Endodermal cell (in vitro differentiated cells): ENCODE data around the gene TMEM44. TPM values are rescaled to one million over a fixed set of nuclear protein-coding genes. Genes with fewer than 3 reads are reported as not detected.

Source experiments
- DNase-seq: peaks from one replicate; pipeline ENCODE4 v3.0.0-alpha.2; 2017
- H3K27ac ChIP-seq: 2 replicates; pipeline ENCODE4 v1.5.1; 2013; ENCODE audit warnings: mild to moderate bottlenecking, low read depth, low read length, moderate library complexity
- H3K27me3 ChIP-seq: 2 replicates; pipeline ENCODE4 v1.6.1; 2013; ENCODE audit warnings: mild to moderate bottlenecking, low read length, moderate library complexity; ENCODE audit not compliant: insufficient read depth, control insufficient read depth, poor library complexity, severe bottlenecking
- H3K36me3 ChIP-seq: 2 replicates; pipeline ENCODE4 v1.7.0; 2013; ENCODE audit warnings: mild to moderate bottlenecking, low read length, moderate library complexity; ENCODE audit not compliant: control insufficient read depth, insufficient read depth
- H3K4me1 ChIP-seq: one replicate; pipeline ENCODE4 v1.7.0; 2013; ENCODE audit warnings: low read length; ENCODE audit not compliant: control insufficient read depth, insufficient read depth
- H3K4me3 ChIP-seq: 2 replicates; pipeline ENCODE4 v1.5.1; 2013; ENCODE audit warnings: mild to moderate bottlenecking, low read length, moderate library complexity
- H3K9ac ChIP-seq: 2 replicates; pipeline ENCODE4 v1.6.1; 2013; ENCODE audit warnings: mild to moderate bottlenecking, low read length, moderate library complexity; ENCODE audit not compliant: poor library complexity, severe bottlenecking; ENCODE audit errors: extremely low read depth
- H3K9me3 ChIP-seq: 2 replicates; pipeline ENCODE4 v1.6.1; 2013; ENCODE audit warnings: mild to moderate bottlenecking, low read length, moderate library complexity; ENCODE audit not compliant: control insufficient read depth
- H3K27ac Mint-ChIP-seq: 2 replicates; pipeline ENCODE4 v1.8.0; 2020; ENCODE audit warnings: mixed read lengths
- H3K27me3 Mint-ChIP-seq: 2 replicates; pipeline ENCODE4 v1.8.0; 2021; ENCODE audit warnings: mild to moderate bottlenecking, mixed read lengths; ENCODE audit not compliant: insufficient read depth
- H3K36me3 Mint-ChIP-seq: 2 replicates; pipeline ENCODE4 v1.8.0; 2020; ENCODE audit warnings: low read depth, mixed read lengths
- H3K4me1 Mint-ChIP-seq: 2 replicates; pipeline ENCODE4 v1.8.0; 2020; ENCODE audit warnings: mixed read lengths
- H3K4me3 Mint-ChIP-seq: 2 replicates; pipeline ENCODE4 v1.8.0; 2020; ENCODE audit warnings: mild to moderate bottlenecking, moderate library complexity, mixed read lengths
- H3K9me3 Mint-ChIP-seq: 2 replicates; pipeline ENCODE4 v1.8.0; 2020; ENCODE audit warnings: mild to moderate bottlenecking, mixed read lengths
- CTCF ChIP-seq: fragments of 200-600 bp; sonication (generic); conservative IDR thresholded peaks from 2 replicates; pipeline ENCODE4 v1.5.0; 2021; ENCODE audit warnings: antibody characterized with exemption, mild to moderate bottlenecking
- WGBS, 2 experiments: methylation state at CpG; one replicate each; pipeline versions ENCODE4 v1.1.5 to v1.1.7; 2013; ENCODE audit warnings: missing lambda C conversion rate in 2 of 2, mixed read lengths in 1 of 2; ENCODE audit not compliant: insufficient coverage in 1 of 2, insufficient read length in 1 of 2; 5-methylcytosine and 5-hydroxymethylcytosine counted together
- total RNA-seq, 2 donors: library from RNA; stranded (reverse); fragmentation: NEBNext Ultra II Directional in 1 of 2; extraction: Animal tissue kit (Norgen Biotek cat#: 25700) in 1 of 2; gene quantifications; 2 replicates in 1 of 2; 3 replicates in 1 of 2; pipeline ENCODE4 v1.2.1, GENCODE V29; 2021

Gene TMEM44
- total RNA-seq, 2 donors from 2014 or later = 31.0 to 34.4 TPM

GRCh38 chr3:194672876-194673275, 39.7 kb upstream of the TMEM44 start:
- no peak for TF ChIP-seq CTCF
- H3K27me3 ChIP-seq = peaks cover 22% of the 10 kb centered on the region
- Mint-ChIP-seq H3K4me1 (peaks cover 6% of the 10 kb centered on the region), H3K36me3 (peaks cover 16% of the 10 kb centered on the region), H3K27ac (no peak overlapping the region), H3K4me3 (peak overlapping the region; percentile 98), H3K27me3 (peaks cover 6% of the 10 kb centered on the region), H3K9me3 (no peaks in the 10 kb centered on the region)
- no peak overlapping the region for H3K27ac ChIP-seq
- 71 to 92% methylated on average over 2 to 5 of the region's 5 CpGs for WGBS, 2 experiments
- H3K36me3 ChIP-seq = peaks cover 23% of the 10 kb centered on the region
- peak overlapping the region; percentile 65 for H3K9ac ChIP-seq
- H3K4me3 ChIP-seq = peak overlapping the region; percentile 97
- no peak for DNase-seq
- H3K4me1 ChIP-seq = no peaks in the 10 kb centered on the region
- H3K9me3 ChIP-seq = no peaks in the 10 kb centered on the region

GRCh38 chr3:194671900-194672808, 38.9 kb upstream of the TMEM44 start, which contains the start of gene LSG1:
TSS of gene LSG1 (minus strand) at chr3:194672191. CDS start at chr3:194672162, 29 bp downstream.
- Histone ChIP-seq H3K9me3 (no peaks in the 10 kb centered on the region), H3K27me3 (peaks cover 22% of the 10 kb centered on the region), H3K36me3 (peaks cover 23% of the 10 kb centered on the region), H3K4me1 (no peaks in the 10 kb centered on the region), H3K9ac (peak within 1 kb of the TSS; percentile 65), H3K27ac (peak within 1 kb of the TSS; percentile 86), H3K4me3 (peak within 1 kb of the TSS; percentile 97)
- peaks cover 2% of the 10 kb centered on the region for H3K27me3 Mint-ChIP-seq
- peak within 1 kb of the TSS; percentile 99 for H3K27ac Mint-ChIP-seq
- TF ChIP-seq CTCF = no peak
- H3K9me3 Mint-ChIP-seq = no peaks in the 10 kb centered on the region
- DNase-seq = peak; percentile 97
- peaks cover 6% of the 10 kb centered on the region for H3K4me1 Mint-ChIP-seq
- 0% methylated on average over 29 to 56 of the region's 57 CpGs for WGBS, 2 experiments
- peaks cover 20% of the 10 kb centered on the region for H3K36me3 Mint-ChIP-seq
- H3K4me3 Mint-ChIP-seq = peak within 1 kb of the TSS; percentile 98

DNA sequence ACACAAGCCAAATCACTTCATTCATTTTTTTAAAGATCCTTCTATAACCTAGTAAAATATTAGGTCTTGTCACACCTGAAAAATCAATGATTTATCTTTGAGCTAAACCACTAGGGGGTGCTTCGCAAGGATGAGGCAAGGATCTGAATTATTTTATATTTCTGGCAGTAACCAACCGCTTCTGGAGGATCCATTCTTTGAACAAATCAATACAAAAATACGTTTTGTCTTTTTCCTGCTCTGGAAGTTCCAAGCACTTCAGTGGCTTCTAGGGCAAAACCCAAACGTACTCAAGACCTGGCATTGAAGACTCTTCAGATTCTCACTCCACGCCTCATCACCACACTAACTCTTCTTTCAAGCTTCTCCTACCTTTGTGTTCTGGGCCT, 38.3 kb upstream of the TMEM44 start:
- H3K4me1 Mint-ChIP-seq = peaks cover 6% of the 10 kb centered on the region
- H3K36me3 Mint-ChIP-seq = peaks cover 24% of the 10 kb centered on the region
- WGBS, 2 experiments = 0% methylated on average over 5 of the region's 5 CpGs
- H3K9ac ChIP-seq = peak overlapping the region; percentile 65
- peaks cover 20% of the 10 kb centered on the region for H3K27me3 ChIP-seq
- peak overlapping the region; percentile 97 for H3K4me3 ChIP-seq
- peaks cover under 1% of the 10 kb centered on the region for H3K27me3 Mint-ChIP-seq
- no peaks in the 10 kb centered on the region for H3K4me1 ChIP-seq
- DNase-seq = no peak
- peak overlapping the region; percentile 98 for H3K4me3 Mint-ChIP-seq
- peak overlapping the region; percentile 99 for H3K27ac Mint-ChIP-seq
- H3K9me3 Mint-ChIP-seq = no peaks in the 10 kb centered on the region
- peak overlapping the region; percentile 86 for H3K27ac ChIP-seq
- H3K36me3 ChIP-seq = peaks cover 27% of the 10 kb centered on the region
- no peaks in the 10 kb centered on the region for H3K9me3 ChIP-seq
- peak; percentile 85 for TF ChIP-seq CTCF
